Gastroesophageal sphincter (tissue), 4 donors: ENCODE data around the gene HS2ST1. TPM values are rescaled to one million over a fixed set of nuclear protein-coding genes. Genes with fewer than 3 reads are reported as not detected.
A peak's percentile ranks its signal among the peaks of the same experiment; 100 is the strongest.

Source experiments
- ATAC-seq: fragments of 150-250 bp; one replicate; pipeline ENCODE4 v1.9.1; 2016; ENCODE audit warnings: mild to moderate bottlenecking, moderate library complexity
- H3K27ac ChIP-seq, 4 donors: fragments of 200-600 bp; sonication (generic) in 3 of 4; 1 replicate in 3 of 4; 2 replicates in 1 of 4; pipeline ENCODE4 v1.5.1; 2016 to 2019
- H3K27me3 ChIP-seq: fragments of 200-600 bp; sonication (generic); one replicate; pipeline ENCODE4 v1.5.1; 2019
- H3K36me3 ChIP-seq, 2 donors: fragments of 200-600 bp; sonication (generic); one replicate each; pipeline ENCODE4 v1.5.1; 2019; ENCODE audit warnings: control low read depth in 1 of 2
- H3K4me1 ChIP-seq, 3 donors: fragments of 200-600 bp; sonication (generic); 1 replicate in 2 of 3; 2 replicates in 1 of 3; pipeline ENCODE4 v1.5.1; 2016 to 2019; ENCODE audit warnings: control low read depth in 2 of 3
- H3K4me3 ChIP-seq, 2 donors: fragments of 200-600 bp; sonication (generic); one replicate each; pipeline ENCODE4 v1.5.1; 2019; ENCODE audit warnings: mild to moderate bottlenecking in 1 of 2, moderate library complexity in 1 of 2
- H3K9me3 ChIP-seq, 3 donors: fragments of 200-600 bp; sonication (generic); one replicate each; pipeline ENCODE4 v1.5.1; 2017 to 2019; ENCODE audit warnings: control low read depth in 2 of 3
- CTCF ChIP-seq, 4 experiments: fragments of 200-600 bp in 2 of 4; fragments of 450-650 bp in 2 of 4; sonication (generic) in 1 of 4; IDR thresholded peaks; one replicate each; pipeline ENCODE4 v1.5.1; 2017 to 2019; ENCODE audit warnings: antibody characterized with exemption in 4 of 4, mild to moderate bottlenecking in 2 of 4, moderate library complexity in 2 of 4
- EP300 ChIP-seq: sonication (generic); formaldehyde crosslinking; IDR thresholded peaks from one replicate; pipeline ENCODE4 v1.6.1; 2017; ENCODE audit warnings: antibody characterized with exemption, mild to moderate bottlenecking
- POLR2A ChIP-seq, 2 donors: fragments of 450-650 bp; IDR thresholded peaks; one replicate each; pipeline ENCODE4 v1.6.1; 2017; ENCODE audit warnings: antibody characterized with exemption in 2 of 2, mild to moderate bottlenecking in 2 of 2, moderate library complexity in 1 of 2
- POLR2AphosphoS5 ChIP-seq: sonication (generic); formaldehyde crosslinking; IDR thresholded peaks from one replicate; pipeline ENCODE4 v1.6.1; 2017; ENCODE audit warnings: antibody characterized with exemption
- WGBS, 2 donors: methylation state at CpG; one replicate each; pipeline ENCODE4 v1.1.5; 2018; ENCODE audit warnings: low coverage in 1 of 2; 5-methylcytosine and 5-hydroxymethylcytosine counted together
- total RNA-seq, 4 donors: library from RNA; depleted of rRNA; stranded (reverse); fragments of >200 nt; gene quantifications; one replicate each; pipeline ENCODE4 v1.1.0, GENCODE V29; 2016

Gene HS2ST1
- total RNA-seq, 4 donors from 2014 or later: 10.3 to 17.0 (median 11.7) TPM

- Histone ChIP-seq H3K36me3 (no peaks in the 10 kb centered on the region), H3K27me3 (no peaks in the 10 kb centered on the region), H3K27ac (no peak overlapping the region), H3K4me3 (no peak overlapping the region), H3K9me3 (no peaks in the 10 kb centered on the region), H3K4me1 (peaks cover 0 to 39% (median 13%) of the 10 kb centered on the region in 3 donors)
- 100% methylated on average over 2 of the region's 2 CpGs for WGBS, 2 donors
- no peak for ATAC-seq
- TF ChIP-seq POLR2A (IDR thresholded peaks at IDR 0.05) (no peak), CTCF (IDR thresholded peaks at IDR 0.05) (no peak), EP300 (no peak), POLR2AphosphoS5 (no peak)
Measured at GRCh38 chr1:87146538-87146937, 232.1 kb downstream of the HS2ST1 start.

GRCh38 chr1:87146986-87147385 lies 232.6 kb downstream of the HS2ST1 start:
- no peak for TF ChIP-seq CTCF (IDR thresholded peaks at IDR 0.05)
- TF ChIP-seq POLR2AphosphoS5: no peak
- TF ChIP-seq POLR2A (IDR thresholded peaks at IDR 0.05): no peak
- no peak for TF ChIP-seq EP300
- ATAC-seq: no peak
- Histone ChIP-seq H3K9me3 (no peaks in the 10 kb centered on the region), H3K4me3 (no peak overlapping the region), H3K27ac (no peak overlapping the region), H3K27me3 (no peaks in the 10 kb centered on the region), H3K4me1 (peaks cover 0 to 44% (median 13%) of the 10 kb centered on the region in 3 donors), H3K36me3 (no peaks in the 10 kb centered on the region)
- 100% methylated on average over 1 of the region's 2 CpGs for WGBS, 2 donors

- Histone ChIP-seq H3K27ac (peak overlapping the region in 2 of 4 donors; percentile 14 to 76), H3K36me3 (no peaks in the 10 kb centered on the region), H3K4me1 (peaks cover 0 to 52% (median 13%) of the 10 kb centered on the region in 3 donors), H3K9me3 (no peaks in the 10 kb centered on the region), H3K4me3 (no peak overlapping the region), H3K27me3 (no peaks in the 10 kb centered on the region)
- TF ChIP-seq POLR2A (IDR thresholded peaks at IDR 0.05) (no peak), EP300 (no peak), CTCF (IDR thresholded peaks at IDR 0.05) (no peak), POLR2AphosphoS5 (no peak)
- ATAC-seq: no peak
- 24 to 30% methylated on average over 3 of the region's 3 CpGs for whole genome bisulfite sequencing, 2 donors
Measured at GRCh38 chr1:87147851-87148250, 233.4 kb downstream of the HS2ST1 start.

GRCh38 chr1:87148661-87149060 lies 234.2 kb downstream of the HS2ST1 start:
- H3K27ac ChIP-seq: peak overlapping the region in 3 of 4 donors; percentile 54 to 76 (median 61)
- WGBS, 2 donors: 97 to 100% methylated on average over 1 to 4 of the region's 4 CpGs
- no peak for ATAC-seq

More at GRCh38 chr1:87148661-87149060, 234.2 kb downstream of the HS2ST1 start:
- Histone ChIP-seq H3K9me3 (no peaks in the 10 kb centered on the region), H3K4me1 (peaks cover 0 to 59% (median 13%) of the 10 kb centered on the region in 3 donors), H3K27me3 (no peaks in the 10 kb centered on the region), H3K36me3 (no peaks in the 10 kb centered on the region), H3K4me3 (no peak overlapping the region)
- no peak for TF ChIP-seq EP300
- no peak for TF ChIP-seq POLR2AphosphoS5
- TF ChIP-seq CTCF (IDR thresholded peaks at IDR 0.05): no peak
- TF ChIP-seq POLR2A (IDR thresholded peaks at IDR 0.05): no peak
